ENCODE measurements around the gene MAP1LC3B. TPM values are rescaled to one million over a fixed set of nuclear protein-coding genes. Genes with fewer than 3 reads are reported as not detected.

The MAP1LC3B gene
- total RNA-seq, 1 experiment from 2014 or later = 74.7 TPM

DNA sequence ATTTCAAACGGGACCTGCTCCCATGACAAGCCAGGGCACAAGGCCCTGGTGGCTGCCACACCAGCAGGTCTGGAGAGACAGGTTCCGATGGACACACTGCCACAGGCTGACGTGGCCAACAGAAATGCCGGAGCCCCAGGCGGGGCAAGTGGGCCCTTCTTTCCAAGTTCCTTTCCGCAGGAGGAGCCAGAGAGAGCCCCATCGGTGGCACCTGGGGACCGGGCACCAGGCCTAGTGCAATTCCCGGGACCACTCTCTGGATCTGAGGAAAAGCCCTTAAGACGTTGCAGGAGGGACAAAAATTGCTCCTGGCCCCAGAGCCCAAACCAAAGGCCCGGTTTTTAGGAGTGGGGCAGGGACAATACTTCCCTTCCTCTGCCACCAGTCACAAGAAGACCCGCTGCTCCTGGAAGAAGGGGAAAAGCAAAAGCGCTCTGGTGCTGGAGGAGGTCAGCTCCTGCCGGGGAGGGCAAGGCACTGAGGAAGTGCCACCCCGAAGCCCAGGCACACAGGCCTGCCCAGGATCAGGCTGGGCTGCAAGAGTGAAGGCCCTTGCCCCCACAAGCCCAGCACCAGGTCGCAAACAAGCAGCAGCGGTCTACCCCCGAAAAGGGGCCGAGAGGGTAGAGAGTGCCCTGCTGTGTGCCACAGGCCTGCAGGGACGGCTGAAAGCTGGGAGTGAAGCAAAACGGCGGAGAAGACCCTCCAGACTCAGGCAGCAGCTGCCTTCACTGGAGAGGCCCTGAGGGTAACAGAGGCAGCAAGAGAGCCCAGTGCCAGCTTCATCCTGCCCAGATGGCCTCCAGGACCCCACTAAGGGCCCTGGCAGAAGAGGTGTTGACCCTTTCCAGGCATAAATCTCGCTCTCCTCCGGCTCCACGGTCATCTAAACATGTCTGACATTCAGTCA lies 29.1 kb downstream of the MAP1LC3B start:
- TF ChIP-seq EZH2 (IDR thresholded peaks at IDR 0.05; ENCODE audit: borderline replicate concordance, low read depth, low read length, poor library complexity, severe bottlenecking) = no peak
- no TSS peak for BruUV-seq (replicated peaks)
- H3K27me3 ChIP-seq (replicated peaks; ENCODE audit: insufficient read depth, low read depth, low read length, poor library complexity) = no peaks in the 10 kb centered on the region
- no peaks in the 10 kb centered on the region for H3K9me3 ChIP-seq (ENCODE audit: low read depth, low read length, poor library complexity, severe bottlenecking)
- CTCF ChIA-PET = no interaction called here
- intact Hi-C loops (cut with micrococcal nuclease; ENCODE audit: unreplicated experiment) = no loop called here
- H3K4me1 ChIP-seq (ENCODE audit: insufficient read depth, low read length, poor library complexity, severe bottlenecking) = no peaks in the 10 kb centered on the region
- no peak overlapping the region for H3K4me3 ChIP-seq (ENCODE audit: low read depth, low read length, poor library complexity, severe bottlenecking)
- peaks cover 20% of the 10 kb centered on the region for H3K36me3 ChIP-seq (ENCODE audit: insufficient read depth, low read length, poor library complexity, severe bottlenecking)
- DNase-seq (ENCODE audit: low spot score) = no peak
- POLR2A ChIA-PET (ENCODE audit: low non-redundant PET) = no interaction called here
- H3K27ac ChIP-seq (ENCODE audit: low read depth, low read length, poor library complexity, severe bottlenecking) = no peak overlapping the region

GRCh38 chr16:87422106-87422505 lies 30.0 kb downstream of the MAP1LC3B start:
- no peaks in the 10 kb centered on the region for H3K27me3 ChIP-seq (replicated peaks; ENCODE audit: insufficient read depth, low read depth, low read length, poor library complexity)
- POLR2A ChIA-PET (ENCODE audit: low non-redundant PET) = no interaction called here
- H3K4me1 ChIP-seq (ENCODE audit: insufficient read depth, low read length, poor library complexity, severe bottlenecking) = no peaks in the 10 kb centered on the region
- no peak overlapping the region for H3K4me3 ChIP-seq (ENCODE audit: low read depth, low read length, poor library complexity, severe bottlenecking)
- CTCF ChIA-PET = no interaction called here
- no peaks in the 10 kb centered on the region for H3K9me3 ChIP-seq (ENCODE audit: low read depth, low read length, poor library complexity, severe bottlenecking)
- intact Hi-C loops (cut with micrococcal nuclease; ENCODE audit: unreplicated experiment) = no loop called here
- BruUV-seq (replicated peaks) = no TSS peak
- TF ChIP-seq CTCF (conservative IDR thresholded peaks at IDR 0.05; ENCODE audit: low read depth, low read length) = no peak
- no peak for TF ChIP-seq EZH2 (IDR thresholded peaks at IDR 0.05; ENCODE audit: borderline replicate concordance, low read depth, low read length, poor library complexity, severe bottlenecking)
- H3K36me3 ChIP-seq (ENCODE audit: insufficient read depth, low read length, poor library complexity, severe bottlenecking) = peaks cover 12% of the 10 kb centered on the region
- DNase-seq (ENCODE audit: low spot score) = no peak
- no peak overlapping the region for H3K27ac ChIP-seq (ENCODE audit: low read depth, low read length, poor library complexity, severe bottlenecking)

DNA sequence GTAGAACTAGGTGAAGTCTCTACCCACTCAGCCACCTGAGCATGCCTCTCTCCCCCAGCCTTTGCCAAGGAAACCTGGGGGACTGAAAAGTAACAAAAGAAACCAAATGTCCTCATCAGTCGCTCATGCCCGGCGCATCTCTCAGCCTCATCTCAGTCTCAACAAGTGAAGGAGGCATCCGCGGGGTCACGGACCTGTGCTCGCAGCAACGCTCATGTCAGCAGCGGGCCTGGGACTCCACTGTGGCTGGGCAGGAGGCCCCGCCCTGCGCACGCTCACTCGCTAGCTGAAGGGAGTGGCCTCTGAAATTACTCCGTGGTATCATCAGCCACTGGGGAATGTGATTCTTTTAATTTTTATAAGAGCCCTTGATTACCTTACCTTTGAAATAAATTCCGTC lies 31.3 kb downstream of the MAP1LC3B start:
- no peaks in the 10 kb centered on the region for H3K27me3 ChIP-seq (replicated peaks; ENCODE audit: insufficient read depth, low read depth, low read length, poor library complexity)
- H3K4me3 ChIP-seq (ENCODE audit: low read depth, low read length, poor library complexity, severe bottlenecking) = no peak overlapping the region
- intact Hi-C loops (cut with micrococcal nuclease; ENCODE audit: unreplicated experiment) = no loop called here
- POLR2A ChIA-PET (ENCODE audit: low non-redundant PET) = no interaction called here
- DNase-seq (ENCODE audit: low spot score) = no peak
- BruUV-seq (replicated peaks) = no TSS peak
- H3K27ac ChIP-seq (ENCODE audit: low read depth, low read length, poor library complexity, severe bottlenecking) = no peak overlapping the region
- CTCF ChIA-PET = no interaction called here
- TF ChIP-seq EZH2 (IDR thresholded peaks at IDR 0.05; ENCODE audit: borderline replicate concordance, low read depth, low read length, poor library complexity, severe bottlenecking) (no peak), CTCF (conservative IDR thresholded peaks at IDR 0.05; ENCODE audit: low read depth, low read length) (no peak)
- H3K4me1 ChIP-seq (ENCODE audit: insufficient read depth, low read length, poor library complexity, severe bottlenecking) = no peaks in the 10 kb centered on the region
- H3K36me3 ChIP-seq (ENCODE audit: insufficient read depth, low read length, poor library complexity, severe bottlenecking) = peaks cover 9% of the 10 kb centered on the region
- H3K9me3 ChIP-seq (ENCODE audit: low read depth, low read length, poor library complexity, severe bottlenecking) = no peaks in the 10 kb centered on the region

Data from A673 (cell line).